Left lung (tissue), 10 donors: ENCODE data around the gene C2. TPM values are rescaled to one million over a fixed set of nuclear protein-coding genes. Genes with fewer than 3 reads are reported as not detected.
"Not testable (repeated sequence)": the region's sequence is repeated elsewhere in the genome, so short reads cannot be mapped to it uniquely, and the experiment has no call there.

Source experiments
- ATAC-seq: fragments of 200-7000 bp; cut with Tn5 transposase; one replicate; pipeline ENCODE4 v1.9.1; 2020; ENCODE audit warnings: moderate library complexity
- DNase-seq, 4 donors: peaks; one replicate each; pipeline ENCODE4 v3.0.0-alpha.2; 2013 to 2020
- H3K27ac ChIP-seq, 2 donors: fragments of 200-600 bp; sonication (generic) in 1 of 2; one replicate each; pipeline versions ENCODE4 v1.5.0 to v1.8.0; 2020 to 2021
- H3K27me3 ChIP-seq, 2 donors: fragments of 200-600 bp; sonication (generic) in 1 of 2; one replicate each; pipeline versions ENCODE4 v1.5.0 to v1.8.0; 2020 to 2021
- H3K36me3 ChIP-seq, 2 donors: fragments of 200-600 bp; sonication (generic) in 1 of 2; one replicate each; pipeline versions ENCODE4 v1.5.0 to v1.8.0; 2020 to 2021
- H3K4me1 ChIP-seq, 2 donors: fragments of 200-600 bp; one replicate each; pipeline ENCODE4 v1.8.0; 2021
- H3K4me3 ChIP-seq, 2 donors: fragments of 200-600 bp; sonication (generic) in 1 of 2; one replicate each; pipeline versions ENCODE4 v1.5.0 to v1.8.0; 2020 to 2021; ENCODE audit warnings: mild to moderate bottlenecking in 1 of 2
- H3K9me3 ChIP-seq, 2 donors: fragments of 200-600 bp; sonication (generic) in 1 of 2; one replicate each; pipeline versions ENCODE4 v1.5.0 to v1.8.0; 2020 to 2021
- CTCF ChIP-seq, 2 donors: fragments of 200-600 bp; sonication (generic) in 1 of 2; IDR thresholded peaks; one replicate each; pipeline versions ENCODE4 v1.5.0 to v1.8.0; 2021; ENCODE audit warnings: antibody characterized with exemption in 2 of 2
- intact Hi-C, 2 donors: fragments of 100-400 bp; cut with DNase I; formaldehyde crosslinking; loops; one replicate each; pipeline versions ENCODE4 v1.11.2 to v1.14.2; 2022
- microRNA-seq, 2 donors: library from miRNA; unstranded; fragments of <30 nt; microRNA quantifications; one replicate each; pipeline ENCODE4, GENCODE V29; 2019
- polyA plus RNA-seq, 6 donors: library from polyadenylated mRNA; unstranded; fragments of 120-200 nt; gene quantifications; one replicate each; pipeline ENCODE4 v1.2.1, GENCODE V29; 2013; ENCODE audit not compliant: insufficient read length in 6 of 6
- total RNA-seq, 2 donors: library from RNA; stranded (reverse); fragmentation: NEBNext Ultra II Directional; extraction: Animal tissue kit (Norgen Biotek cat#: 25700); gene quantifications; one replicate each; pipeline ENCODE4 v1.2.1, GENCODE V29; 2021
- donor health status: DM: no; HTN: yes; CAD: no.
- donor health status: DM: no; HTN: no; CAD: no.

Gene C2
- total and polyA plus RNA-seq, 8 donors: 3.3 to 192 (median 5.2) TPM

GRCh38 chr6:31979238-31979898 is 51.9 kb downstream of the C2 start:
- H3K9me3 ChIP-seq: no peaks in the 10 kb centered on the region
- no peaks in the 10 kb centered on the region for H3K4me1 ChIP-seq
- H3K27me3 ChIP-seq: no peaks in the 10 kb centered on the region
- no peak overlapping the region for H3K27ac ChIP-seq
- peaks cover 0 to 14% of the 10 kb centered on the region in 2 donors for H3K36me3 ChIP-seq
- DNase-seq (peak in 1 of 4 donors; percentile 1), ATAC-seq (no peak)
- TF ChIP-seq CTCF (IDR thresholded peaks at IDR 0.05): no peak
- H3K4me3 ChIP-seq: no peak overlapping the region
- intact Hi-C loops: no loop called here

- H3K36me3 ChIP-seq: peaks cover 0 to 14% of the 10 kb centered on the region in 2 donors
- H3K4me3 ChIP-seq, H3K9me3 ChIP-seq, H3K27me3 ChIP-seq, intact Hi-C loops, ATAC-seq, H3K27ac ChIP-seq, H3K4me1 ChIP-seq: not testable (repeated sequence)
- DNase-seq: peak in 1 of 4 donors; percentile 63
These were observed 52.8 kb downstream of the C2 start for GRCh38 chr6:31980195-31980876.

- intact Hi-C loops, H3K4me1 ChIP-seq, DNase-seq, H3K4me3 ChIP-seq, H3K27me3 ChIP-seq, ATAC-seq, H3K27ac ChIP-seq, H3K9me3 ChIP-seq: not testable (repeated sequence)
- peaks cover 0 to 14% of the 10 kb centered on the region in 2 donors for H3K36me3 ChIP-seq
These were observed 53.5 kb downstream of the C2 start for GRCh38 chr6:31980998-31981397.

GRCh38 chr6:31981744-31982143 is 54.2 kb downstream of the C2 start, which contains the start of gene C4A:
C4A (plus strand) TSS chr6:31982057; CDS start chr6:31982108, 51 bp downstream.
- H3K4me3 ChIP-seq, H3K27ac ChIP-seq, H3K9me3 ChIP-seq, DNase-seq, H3K4me1 ChIP-seq, intact Hi-C loops, H3K27me3 ChIP-seq: not testable (repeated sequence)
- ATAC-seq: peak; percentile 90
- peaks cover 0 to 14% of the 10 kb centered on the region in 2 donors for H3K36me3 ChIP-seq

GRCh38 chr6:31989363-31989762 is 61.8 kb downstream of the C2 start:
- H3K9me3 ChIP-seq, H3K36me3 ChIP-seq, H3K4me1 ChIP-seq, intact Hi-C loops, H3K4me3 ChIP-seq, H3K27ac ChIP-seq, H3K27me3 ChIP-seq, DNase-seq: not testable (repeated sequence)
- peak; percentile 34 for ATAC-seq

- H3K27me3 ChIP-seq, H3K4me3 ChIP-seq, intact Hi-C loops, H3K4me1 ChIP-seq, H3K36me3 ChIP-seq, H3K9me3 ChIP-seq, ATAC-seq, H3K27ac ChIP-seq: not testable (repeated sequence)
- peak in 1 of 4 donors; percentile 33 for DNase-seq
These were observed 66.9 kb downstream of the C2 start for GRCh38 chr6:31994421-31994820.

Small RNA genes lying within 50 kb of the gene (microRNA-seq; reads per million reads assigned to microRNA genes)
- 0 to 0.50 reads per million in 2 donors for gene MIR1236

Other genes with a start within 250 kb of the C2 start
Only the 30 nearest of the 34 such genes appear.
- 10 to 100 TPM; 53.6 to 58.6 TPM for gene ABHD16A, start 224.4 kb upstream of the C2 start, total RNA-seq
- gene ABHD16A, start 224.4 kb upstream of the C2 start, polyA plus RNA-seq: 10 to 100 TPM; 55.7 to 63.9 (median 58.6) TPM
- 1 to 10 TPM in 1 of 2 donors, not detected in 1; 1.4 TPM for gene LY6G6F, start 220.9 kb upstream of the C2 start, total RNA-seq
- gene LY6G6F, start 220.9 kb upstream of the C2 start, polyA plus RNA-seq: 1 to 10 TPM in 4 of 6 donors, under 1 TPM in 2; 0.53 to 1.8 (median 1.2) TPM
- not detected for gene LY6G6D, start 212.4 kb upstream of the C2 start, total RNA-seq
- gene LY6G6D, start 212.4 kb upstream of the C2 start, polyA plus RNA-seq: under 1 TPM in 1 of 6 donors, not detected in 5; 0.57 TPM
- not detected for gene LY6G6C, start 206.0 kb upstream of the C2 start, total RNA-seq
- gene LY6G6C, start 206.0 kb upstream of the C2 start, polyA plus RNA-seq: under 1 TPM; 0.17 to 0.75 (median 0.43) TPM
- 1 to 10 TPM; 1.2 to 1.9 TPM for gene MPIG6B, start 204.3 kb upstream of the C2 start, total RNA-seq
- 1 to 10 TPM; 2.8 to 3.5 (median 3.0) TPM for gene MPIG6B, start 204.3 kb upstream of the C2 start, polyA plus RNA-seq
- 10 to 100 TPM; 70.2 to 77.3 TPM for gene DDAH2, start 198.4 kb upstream of the C2 start, total RNA-seq
- 100 to 1,000 TPM; 139 to 199 (median 175) TPM for gene DDAH2, start 198.4 kb upstream of the C2 start, polyA plus RNA-seq
- gene CLIC1, start 191.2 kb upstream of the C2 start, total RNA-seq: 100 to 1,000 TPM; 283 to 465 TPM
- gene CLIC1, start 191.2 kb upstream of the C2 start, polyA plus RNA-seq: 100 to 1,000 TPM; 226 to 279 (median 261) TPM
- 10 to 100 TPM in 1 of 2 donors, 1 to 10 TPM in 1; 9.7 to 20.0 TPM for gene MSH5, start 187.7 kb upstream of the C2 start, total RNA-seq
- 10 to 100 TPM; 34.4 to 49.8 (median 39.1) TPM for gene MSH5, start 187.7 kb upstream of the C2 start, polyA plus RNA-seq
- gene SAPCD1, start 165.1 kb upstream of the C2 start, total RNA-seq: 1 to 10 TPM; 1.3 to 3.9 TPM
- gene SAPCD1, start 165.1 kb upstream of the C2 start, polyA plus RNA-seq: 10 to 100 TPM in 2 of 6 donors, 1 to 10 TPM in 4; 6.5 to 11.1 (median 8.2) TPM
- gene VWA7, start 150.4 kb upstream of the C2 start, total RNA-seq: 1 to 10 TPM; 4.6 to 5.0 TPM
- 1 to 10 TPM; 1.4 to 3.8 (median 2.2) TPM for gene VWA7, start 150.4 kb upstream of the C2 start, polyA plus RNA-seq
- 100 to 1,000 TPM in 1 of 2 donors, 10 to 100 TPM in 1; 43.6 to 103 TPM for gene VARS1, start 132.0 kb upstream of the C2 start, total RNA-seq
- gene VARS1, start 132.0 kb upstream of the C2 start, polyA plus RNA-seq: 10 to 100 TPM; 38.4 to 61.7 (median 46.6) TPM
- 10 to 100 TPM; 38.7 to 51.5 TPM for gene LSM2, start 120.8 kb upstream of the C2 start, total RNA-seq
- gene LSM2, start 120.8 kb upstream of the C2 start, polyA plus RNA-seq: 10 to 100 TPM; 79.4 to 88.5 (median 83.6) TPM
- gene HSPA1L, start 112.4 kb upstream of the C2 start, total RNA-seq: 1 to 10 TPM in 1 of 2 donors, under 1 TPM in 1; 0.99 to 1.2 TPM
- 1 to 10 TPM; 2.8 to 4.4 (median 3.4) TPM for gene HSPA1L, start 112.4 kb upstream of the C2 start, polyA plus RNA-seq
- 100 to 1,000 TPM; 155 to 205 TPM for gene HSPA1A, start 112.2 kb upstream of the C2 start, total RNA-seq
- gene HSPA1A, start 112.2 kb upstream of the C2 start, polyA plus RNA-seq: 100 to 1,000 TPM in 2 of 6 donors, 10 to 100 TPM in 4; 64.3 to 124 (median 78.3) TPM
- gene HSPA1B, start 100.0 kb upstream of the C2 start, total RNA-seq: 100 to 1,000 TPM; 104 to 180 TPM
- 100 to 1,000 TPM in 2 of 6 donors, 10 to 100 TPM in 4; 66.6 to 125 (median 89.1) TPM for gene HSPA1B, start 100.0 kb upstream of the C2 start, polyA plus RNA-seq
- 100 to 1,000 TPM in 1 of 2 donors, 10 to 100 TPM in 1; 90.4 to 106 TPM for gene NEU1, start 64.9 kb upstream of the C2 start, total RNA-seq
- 10 to 100 TPM; 25.7 to 29.8 (median 29.3) TPM for gene NEU1, start 64.9 kb upstream of the C2 start, polyA plus RNA-seq
- gene SLC44A4, start 48.7 kb upstream of the C2 start, total RNA-seq: 10 to 100 TPM; 37.5 to 78.8 TPM
- 10 to 100 TPM in 5 of 6 donors, 1 to 10 TPM in 1; 9.6 to 22.9 (median 18.7) TPM for gene SLC44A4, start 48.7 kb upstream of the C2 start, polyA plus RNA-seq
- gene EHMT2, start 30.0 kb upstream of the C2 start, total RNA-seq: 10 to 100 TPM; 41.0 to 42.3 TPM
- 10 to 100 TPM; 66.3 to 85.0 (median 77.4) TPM for gene EHMT2, start 30.0 kb upstream of the C2 start, polyA plus RNA-seq
- 1 to 10 TPM; 4.8 to 6.5 TPM for gene ZBTB12, start 25.6 kb upstream of the C2 start, total RNA-seq
- gene ZBTB12, start 25.6 kb upstream of the C2 start, polyA plus RNA-seq: 10 to 100 TPM; 20.7 to 23.4 (median 22.9) TPM
- 100 to 1,000 TPM in 1 of 2 donors, 10 to 100 TPM in 1; 69.1 to 131 TPM for gene CFB, start 18.4 kb downstream of the C2 start, total RNA-seq
- 1 to 10 TPM; 1.7 to 6.9 (median 3.0) TPM for gene CFB, start 18.4 kb downstream of the C2 start, polyA plus RNA-seq
- gene NELFE, start 31.3 kb downstream of the C2 start, total RNA-seq: 10 to 100 TPM; 42.9 to 56.2 TPM
- 10 to 100 TPM; 77.9 to 93.0 (median 82.9) TPM for gene NELFE, start 31.3 kb downstream of the C2 start, polyA plus RNA-seq
- 10 to 100 TPM; 65.4 to 67.9 TPM for gene SKIC2, start 31.5 kb downstream of the C2 start, total RNA-seq
- gene SKIC2, start 31.5 kb downstream of the C2 start, polyA plus RNA-seq: 10 to 100 TPM; 39.1 to 50.8 (median 42.2) TPM
- gene DXO, start 44.4 kb downstream of the C2 start, total RNA-seq: 10 to 100 TPM; 16.2 to 17.8 TPM
- 10 to 100 TPM; 21.4 to 28.3 (median 26.5) TPM for gene DXO, start 44.4 kb downstream of the C2 start, polyA plus RNA-seq
- 100 to 1,000 TPM in 1 of 2 donors, 10 to 100 TPM in 1; 95.5 to 124 TPM for gene C4A, start 54.3 kb downstream of the C2 start, total RNA-seq
- 10 to 100 TPM in 2 of 6 donors, 1 to 10 TPM in 4; 5.9 to 20.7 (median 7.4) TPM for gene C4A, start 54.3 kb downstream of the C2 start, polyA plus RNA-seq
- gene C4B, start 87.1 kb downstream of the C2 start, total RNA-seq: 100 to 1,000 TPM in 1 of 2 donors, 10 to 100 TPM in 1; 81.3 to 101 TPM
- 10 to 100 TPM in 4 of 6 donors, 1 to 10 TPM in 2; 8.2 to 19.8 (median 11.8) TPM for gene C4B, start 87.1 kb downstream of the C2 start, polyA plus RNA-seq
- under 1 TPM; 0.23 to 0.47 TPM for gene CYP21A2, start 110.7 kb downstream of the C2 start, total RNA-seq
- 1 to 10 TPM in 2 of 6 donors, under 1 TPM in 4; 0.65 to 1.6 (median 0.88) TPM for gene CYP21A2, start 110.7 kb downstream of the C2 start, polyA plus RNA-seq
- 10 to 100 TPM; 44.8 to 78.4 TPM for gene TNXB, start 181.6 kb downstream of the C2 start, total RNA-seq
- 10 to 100 TPM; 10.0 to 22.9 (median 15.5) TPM for gene TNXB, start 181.6 kb downstream of the C2 start, polyA plus RNA-seq
- gene ATF6B, start 200.5 kb downstream of the C2 start, total RNA-seq: 10 to 100 TPM; 70.7 to 72.1 TPM
- gene ATF6B, start 200.5 kb downstream of the C2 start, polyA plus RNA-seq: 10 to 100 TPM; 81.5 to 95.8 (median 90.4) TPM
- gene FKBPL, start 202.6 kb downstream of the C2 start, total RNA-seq: 1 to 10 TPM; 3.6 to 5.3 TPM
- gene FKBPL, start 202.6 kb downstream of the C2 start, polyA plus RNA-seq: 1 to 10 TPM; 5.6 to 7.8 (median 6.8) TPM
- gene PRRT1, start 224.2 kb downstream of the C2 start, total RNA-seq: 1 to 10 TPM; 1.0 to 1.6 TPM
- 1 to 10 TPM in 4 of 6 donors, under 1 TPM in 2; 0.80 to 1.9 (median 1.3) TPM for gene PRRT1, start 224.2 kb downstream of the C2 start, polyA plus RNA-seq